Stimulated activated CD8-positive, alpha-beta memory T cell treated with anti-CD3 and anti-CD28 coated beads, Interleukin-12 subunit alpha, Interleukin-12 subunit beta, amount 100 ng/mL, for 24 hours (primary cell): ENCODE data around the gene CSNK1E.
A peak's percentile ranks its signal among the peaks of the same experiment; 100 is the strongest.
"Not testable (repeated sequence)": the region's sequence is repeated elsewhere in the genome, so short reads cannot be mapped to it uniquely, and the experiment has no call there.

ENCODE experiments used
- DNase-seq: peaks from one replicate; pipeline ENCODE4 v3.0.0-alpha.2; 2020; ENCODE audit errors: extremely low read depth

The CSNK1E gene

DNA sequence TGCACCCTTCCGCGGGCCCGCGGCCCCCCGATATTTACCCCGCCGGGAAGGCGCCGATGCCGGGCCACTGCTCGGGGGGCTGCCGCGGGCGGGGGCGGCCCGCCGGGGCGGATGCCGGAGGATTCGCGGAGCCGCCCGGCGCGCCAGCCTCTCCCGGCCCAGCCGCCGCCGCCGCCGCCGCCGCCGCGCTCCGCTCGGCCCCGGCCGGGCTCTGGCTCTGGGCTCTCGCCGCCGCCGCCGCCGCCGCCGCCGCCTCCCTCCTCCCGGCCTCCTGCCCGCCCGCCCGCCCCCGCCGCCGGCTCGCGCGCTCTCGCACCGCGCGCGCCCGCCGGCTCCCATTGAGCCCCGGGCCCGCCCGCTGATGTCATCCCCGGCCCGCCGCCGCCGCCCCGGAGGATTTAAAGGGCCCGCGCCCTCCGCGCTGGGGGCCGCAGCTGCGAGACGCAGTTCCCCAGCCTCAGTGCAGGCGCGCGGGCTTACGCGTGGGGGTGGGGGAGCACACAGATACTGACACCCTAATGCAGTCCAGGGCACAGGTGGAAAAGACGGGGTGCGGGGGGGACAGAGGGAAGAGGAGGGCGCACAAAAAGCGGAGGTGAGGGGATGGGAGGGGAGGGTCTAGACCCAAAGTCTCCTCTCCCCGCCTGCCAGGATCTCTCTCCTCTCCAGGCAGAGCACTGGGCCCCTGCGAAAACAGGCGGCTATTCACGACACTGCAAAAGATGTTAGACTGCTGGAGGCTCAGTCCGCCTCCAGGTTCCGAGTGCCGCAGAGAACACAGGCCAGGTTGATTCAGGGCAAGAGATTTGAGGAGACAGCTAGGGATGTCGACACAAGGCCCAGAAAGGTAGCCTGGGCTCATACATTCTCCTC lies at the start of gene CSNK1E:
Gene CSNK1E, minus strand, starts transcription at position 312 of the 873 bp plus-strand sequence. CDS start 3,276 bp downstream, outside the sequence.
- DNase-seq = peak; percentile 43

DNA sequence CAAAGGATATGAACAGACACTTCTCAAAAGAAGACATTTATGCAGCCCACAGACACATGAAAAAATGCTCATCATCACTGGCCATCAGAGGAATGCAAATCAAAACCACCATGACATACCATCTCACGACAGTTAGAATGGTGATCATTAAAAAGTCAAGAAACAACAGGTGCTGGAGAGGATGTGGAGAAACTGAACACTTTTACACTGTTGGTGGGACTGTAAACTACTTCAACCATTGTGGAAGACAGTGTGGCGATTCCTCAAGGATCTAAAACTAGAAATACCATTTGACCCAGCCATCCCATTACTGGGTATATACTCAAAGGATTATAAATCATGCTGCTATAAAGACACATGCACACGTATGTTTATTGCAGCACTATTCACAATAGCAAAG lies 48.6 kb upstream of the CSNK1E start:
- not testable (repeated sequence) for DNase-seq

DNA sequence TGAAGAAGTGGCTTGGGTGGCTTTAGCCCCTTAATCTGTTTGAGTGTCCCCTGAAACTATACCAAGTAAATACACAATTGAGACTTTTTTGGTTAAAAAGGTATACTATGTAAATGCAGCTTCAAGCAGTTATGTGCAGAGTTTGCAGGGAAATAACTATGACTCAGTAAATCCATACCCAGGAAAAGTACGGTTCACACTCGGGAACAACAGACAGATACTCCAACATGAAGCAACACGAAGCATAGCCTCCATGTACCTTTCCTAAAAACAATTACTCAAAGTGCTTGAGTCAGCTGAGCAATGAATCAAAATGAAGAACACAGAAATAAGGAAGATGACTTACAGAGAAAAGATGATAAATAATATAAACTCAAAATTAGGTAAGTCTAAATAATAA lies 47.9 kb upstream of the CSNK1E start:
- DNase-seq = not testable (repeated sequence)

DNA sequence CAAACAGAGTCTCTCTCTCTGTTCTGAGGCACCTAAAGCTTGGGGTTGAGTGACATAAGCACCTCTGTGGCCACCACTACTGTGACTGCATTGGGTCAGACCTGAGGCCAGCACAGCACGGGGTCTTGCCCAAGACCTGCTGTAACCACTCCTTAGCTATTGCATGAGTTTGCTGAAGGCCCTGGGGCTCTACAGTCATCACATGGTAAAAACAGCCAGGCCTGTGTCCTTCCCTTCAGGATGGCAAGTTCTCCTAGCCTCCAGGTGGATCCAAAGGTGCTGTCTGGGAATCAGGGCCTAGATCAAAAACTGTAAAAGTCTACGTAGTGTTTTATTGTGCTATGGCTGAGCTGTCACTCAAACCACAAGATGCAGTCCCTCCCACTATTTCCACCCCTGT lies 43.3 kb upstream of the CSNK1E start:
- DNase-seq = not testable (repeated sequence)

DNA sequence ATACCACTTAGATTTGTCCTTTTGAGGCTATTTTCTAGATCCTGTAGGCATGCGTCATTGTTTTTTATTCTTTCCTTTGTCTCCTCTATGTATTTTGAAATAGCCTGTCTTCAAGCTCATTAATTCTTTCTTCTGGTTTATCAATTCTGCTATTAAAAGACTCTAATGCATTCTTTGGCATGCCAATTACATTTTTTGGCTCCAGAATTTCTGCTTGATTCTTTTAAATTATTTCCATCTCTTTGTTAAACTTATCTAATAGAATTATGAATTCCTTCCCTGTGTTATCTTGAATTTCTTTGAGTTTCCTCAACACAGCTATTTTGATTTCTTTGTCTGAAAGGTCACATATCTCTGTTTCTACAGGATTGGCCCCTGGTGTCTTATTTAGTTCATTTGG lies 42.6 kb upstream of the CSNK1E start:
- DNase-seq = not testable (repeated sequence)

DNA sequence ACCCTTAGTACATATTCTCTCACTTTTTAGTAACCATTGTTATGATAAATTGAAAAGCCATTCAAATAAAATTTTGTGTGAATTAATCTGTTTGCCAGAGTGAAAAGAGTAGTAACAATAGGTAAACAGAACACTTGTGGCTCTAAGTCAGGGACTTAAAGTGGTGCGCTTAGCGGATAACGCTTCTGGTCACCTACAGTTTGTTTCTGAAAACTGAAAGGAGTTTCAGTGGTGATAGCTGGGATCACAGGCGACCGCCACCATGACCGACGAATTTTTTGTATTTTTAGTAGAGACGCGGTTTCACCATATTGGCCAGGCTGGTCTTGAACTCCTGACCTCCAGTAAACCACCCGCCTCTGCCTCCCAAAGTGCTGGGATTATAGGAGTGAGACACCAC lies 40.7 kb upstream of the CSNK1E start:
- not testable (repeated sequence) for DNase-seq

DNA sequence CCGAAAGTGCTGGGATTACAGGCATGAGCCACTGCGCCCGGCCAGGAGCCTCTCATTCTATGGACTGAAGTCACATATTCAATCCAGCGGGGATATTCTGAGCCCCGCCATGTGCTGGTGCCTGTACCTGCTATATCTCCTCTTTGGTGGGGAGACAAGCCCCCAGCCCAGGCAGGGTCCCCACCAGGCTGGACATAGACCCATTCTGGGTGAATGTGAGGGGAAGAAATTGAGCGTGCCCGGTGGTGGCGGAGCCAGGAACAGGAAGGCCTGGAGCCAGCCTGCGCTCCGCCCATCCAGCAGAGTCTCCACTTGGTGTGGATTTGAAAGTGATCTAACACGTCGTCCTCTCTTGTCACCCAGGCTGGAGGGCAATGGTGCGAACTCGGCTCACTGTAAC lies 38.0 kb upstream of the CSNK1E start:
- no peak for DNase-seq

DNA sequence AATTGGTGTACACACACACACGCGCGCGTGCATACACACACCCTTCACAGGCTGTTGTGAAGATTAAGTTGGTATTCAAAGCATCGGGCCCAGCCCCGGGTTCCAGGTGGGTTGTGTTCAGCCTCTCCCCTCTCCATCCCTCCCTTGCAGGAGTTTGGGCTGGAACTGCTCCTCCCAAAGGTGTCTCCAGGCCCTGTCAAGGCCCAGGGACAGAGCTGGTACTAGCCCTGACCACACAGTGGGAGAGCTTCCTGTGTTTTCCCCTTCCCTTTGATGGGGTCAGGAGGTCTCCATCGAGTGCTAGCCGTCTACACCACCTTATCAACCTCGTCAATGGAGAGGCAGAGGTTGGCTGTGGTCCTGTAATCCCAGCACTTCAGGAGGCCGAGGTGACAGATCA lies 36.5 kb upstream of the CSNK1E start:
- no peak for DNase-seq

DNA sequence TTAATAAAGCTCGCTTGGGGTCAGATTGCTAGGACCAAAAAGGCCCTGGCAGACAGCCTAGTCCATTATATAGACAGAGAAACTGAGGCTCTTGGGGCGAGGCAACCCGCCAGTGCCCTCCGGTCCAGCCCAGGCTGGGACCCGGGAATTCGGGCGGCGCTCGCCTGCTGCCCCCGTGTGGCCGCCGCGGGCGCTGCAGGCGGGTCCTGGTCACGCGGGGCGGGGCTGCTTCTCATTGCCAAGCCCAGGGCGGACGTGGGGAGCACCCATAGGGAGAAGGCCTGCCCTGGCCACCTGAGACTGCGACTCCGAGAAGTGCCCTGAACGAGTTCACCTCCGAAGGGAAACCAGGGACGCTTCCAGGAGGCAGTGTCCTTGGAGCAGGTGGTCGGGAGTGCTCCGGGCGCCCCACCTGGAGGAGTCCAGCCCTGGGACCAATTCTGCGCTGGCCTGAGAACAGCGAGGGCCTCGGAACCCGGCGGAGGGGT lies 36.0 kb upstream of the CSNK1E start:
- peak; percentile 16 for DNase-seq

DNA sequence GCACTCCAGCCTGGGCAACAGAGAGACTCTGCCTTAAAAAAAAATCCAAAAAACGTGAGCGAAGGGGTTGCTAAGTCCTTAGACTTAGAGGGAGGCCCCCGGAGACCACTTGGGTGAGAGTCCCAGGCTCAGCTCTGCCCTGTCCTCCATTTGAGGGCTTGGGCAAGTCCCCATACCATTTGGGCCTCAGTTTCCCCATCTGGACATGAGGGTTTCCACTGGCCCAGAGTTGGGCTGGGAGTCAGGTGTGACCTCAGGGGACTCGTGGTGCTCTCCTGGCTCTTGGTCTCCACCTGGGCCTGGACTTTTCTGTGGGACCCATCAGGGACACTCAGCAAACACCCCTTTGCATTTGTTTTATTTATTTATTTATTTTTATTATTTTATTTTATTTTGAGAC lies 35.2 kb upstream of the CSNK1E start:
- no peak for DNase-seq

DNA sequence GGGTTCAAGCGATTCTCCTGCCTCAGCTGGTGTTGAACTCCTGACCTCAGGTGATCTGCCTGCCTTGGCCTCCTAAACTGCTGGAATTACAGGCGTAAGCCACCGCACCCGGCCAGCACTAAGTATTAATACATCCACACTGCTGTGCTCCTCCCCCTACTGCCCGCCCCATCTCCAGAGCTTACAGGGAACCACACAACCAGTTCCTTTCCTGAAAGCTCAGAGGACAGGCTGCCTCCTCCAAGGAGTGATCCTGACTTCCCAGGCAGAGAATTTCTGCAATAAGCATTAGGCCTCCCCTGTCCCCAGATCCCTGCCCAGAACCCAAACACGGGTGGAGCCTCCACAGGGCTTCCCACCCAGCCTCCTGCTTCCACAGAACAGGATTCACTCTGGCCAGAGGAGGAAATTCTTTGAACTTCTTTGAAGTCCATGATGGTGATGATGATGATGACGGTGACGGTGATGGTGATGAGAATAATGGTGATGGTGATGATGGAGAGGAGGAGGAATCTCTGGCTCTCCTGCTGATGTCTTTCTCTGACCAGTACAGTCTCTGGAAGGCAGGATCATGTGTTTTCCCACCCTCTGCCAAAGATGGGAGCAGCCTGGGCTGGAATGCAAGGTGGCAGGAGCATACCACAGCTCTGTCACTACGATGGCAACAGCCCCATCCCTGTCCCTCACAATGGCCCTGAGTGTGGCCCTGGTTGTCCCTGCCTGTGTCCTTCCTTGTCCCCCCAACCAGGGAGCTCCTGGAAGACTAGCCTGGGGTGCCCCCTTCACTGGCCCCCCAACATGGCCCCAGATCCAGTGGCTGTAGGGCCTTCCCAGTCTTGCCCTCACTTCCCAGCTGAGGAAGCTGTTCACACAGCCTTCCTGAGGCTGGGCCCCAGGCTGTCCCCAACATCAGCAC lies 33.5 kb upstream of the CSNK1E start:
- DNase-seq = no peak

DNA sequence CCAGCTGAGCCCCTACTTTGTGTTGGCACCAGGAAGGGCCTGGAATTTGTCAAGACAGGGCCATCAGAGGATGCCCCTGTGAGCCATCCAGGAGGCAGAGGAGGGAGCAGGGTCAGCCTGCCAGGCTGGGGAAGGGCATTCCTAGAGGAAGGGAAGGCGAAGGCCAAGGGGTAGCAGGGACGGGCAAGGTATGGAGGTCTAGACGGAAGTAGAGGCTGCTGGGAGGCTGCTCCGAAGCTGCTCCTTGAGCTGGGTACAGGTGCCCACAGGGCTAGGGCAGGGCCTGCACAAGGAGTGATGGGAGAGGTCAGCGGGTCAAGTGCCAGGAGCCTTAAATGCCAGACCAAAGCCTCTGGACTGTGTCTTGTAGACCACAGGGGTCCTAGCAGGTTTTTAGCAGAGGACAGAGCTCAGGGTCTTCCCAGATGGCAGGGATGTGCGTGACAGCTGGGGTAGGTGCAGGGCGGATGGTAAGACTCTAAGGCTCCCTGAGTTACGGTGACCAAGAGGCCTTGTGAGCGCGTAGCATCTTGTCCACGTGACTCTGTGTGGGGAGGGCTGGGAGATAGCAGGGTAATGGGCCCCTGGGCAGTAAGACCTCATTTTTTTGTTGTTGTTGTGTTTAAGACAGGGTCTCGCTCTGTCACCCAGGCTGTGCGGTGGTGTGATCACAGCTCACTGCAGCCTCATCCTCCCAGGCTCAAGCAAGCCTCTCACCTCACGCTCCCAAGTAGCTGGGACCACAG lies 31.7 kb upstream of the CSNK1E start:
- no peak for DNase-seq

DNA sequence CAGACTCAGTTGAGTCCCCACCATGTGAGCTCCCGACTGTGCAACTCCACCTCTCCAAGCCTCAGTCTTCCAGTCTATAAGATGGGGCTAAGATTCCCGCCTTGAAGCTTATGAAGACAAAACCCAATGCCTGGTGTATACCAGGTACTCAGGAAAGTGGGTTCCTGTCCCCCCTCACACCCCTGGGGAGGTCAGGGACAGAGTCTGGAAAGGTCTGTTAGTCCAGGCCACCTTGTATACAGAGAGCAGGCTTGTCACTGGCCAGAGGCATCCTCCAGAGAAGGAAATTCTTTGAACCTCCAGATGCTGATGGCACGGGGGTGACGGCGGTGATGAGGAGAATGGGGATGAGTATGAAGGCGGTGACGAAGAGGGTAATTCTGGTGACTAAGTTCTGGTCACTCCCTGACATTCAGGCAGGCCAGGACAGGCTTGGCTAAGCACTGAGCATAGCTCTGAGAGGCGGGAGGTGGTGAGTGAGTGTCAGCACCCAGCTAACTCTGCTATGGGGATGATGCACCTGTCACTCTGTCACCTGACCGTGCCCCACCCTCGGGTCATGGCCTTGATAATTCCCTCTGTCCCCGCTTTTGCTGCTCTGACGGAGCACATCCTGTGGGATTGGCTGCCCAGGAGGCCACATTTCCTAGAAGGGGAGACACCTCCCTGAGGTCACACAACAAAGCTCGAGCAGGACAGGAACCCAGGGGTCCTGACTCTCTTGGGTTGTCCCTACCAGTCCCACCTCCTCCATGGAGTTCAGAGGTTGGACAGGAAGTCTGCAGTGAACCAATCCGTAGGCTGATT lies 30.9 kb upstream of the CSNK1E start:
- no peak for DNase-seq

DNA sequence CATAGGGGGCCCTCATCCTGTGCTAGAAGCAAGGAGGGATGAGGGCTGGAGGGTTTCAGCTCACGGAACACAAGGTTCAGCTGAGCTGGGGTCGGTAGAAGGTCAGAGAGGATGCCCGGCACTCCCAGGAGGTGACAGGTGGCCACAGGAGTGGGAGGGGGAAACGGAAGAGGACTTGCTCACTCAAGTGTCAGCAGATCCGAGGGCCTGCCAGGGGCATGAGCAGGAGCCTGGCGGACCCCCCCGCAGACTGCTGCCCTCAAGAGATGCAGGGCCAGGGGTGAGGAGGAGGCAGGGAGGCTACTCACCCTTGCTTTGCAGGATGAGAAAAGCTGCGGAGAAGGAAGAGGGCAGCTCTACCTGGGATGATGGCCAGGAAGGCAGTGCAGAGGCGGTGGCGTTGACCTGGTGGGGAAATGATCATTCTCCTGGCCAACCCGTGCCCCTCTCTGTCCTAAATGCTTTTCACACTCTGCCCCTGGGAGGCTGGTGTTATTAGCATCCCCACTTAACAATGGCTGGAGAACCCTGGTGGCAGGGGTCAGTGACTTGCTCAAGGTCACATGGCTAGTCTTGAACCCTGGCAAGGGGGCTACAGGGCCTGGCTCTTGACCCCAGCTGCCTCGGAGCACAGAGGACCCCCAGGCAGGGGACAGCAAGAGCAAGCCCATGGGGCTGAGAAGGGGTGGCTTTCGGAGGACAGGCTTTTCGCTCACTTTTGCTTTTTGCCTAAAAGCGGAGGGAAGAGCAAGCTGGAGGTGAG lies 30.1 kb upstream of the CSNK1E start:
- no peak for DNase-seq

DNA sequence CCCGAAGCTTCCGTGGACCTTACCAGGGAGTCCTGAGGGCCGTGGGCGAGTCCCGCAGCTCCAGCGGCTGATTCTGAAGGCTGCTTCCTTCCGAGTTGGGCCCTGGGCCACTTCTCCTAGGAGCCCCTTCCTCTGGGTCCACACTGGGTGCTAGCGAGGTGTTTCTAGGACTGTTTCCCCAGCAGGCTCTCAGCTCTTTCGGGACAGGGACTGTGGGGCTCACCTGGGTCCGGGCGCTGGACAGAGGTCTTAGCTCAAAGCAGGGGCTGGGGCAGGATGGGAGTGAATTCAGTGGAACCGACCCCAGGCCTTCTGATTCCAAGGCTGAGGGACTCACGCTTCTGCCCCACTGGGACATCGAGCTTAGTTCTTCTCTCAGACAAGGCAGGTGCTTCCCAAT lies 29.3 kb upstream of the CSNK1E start:
- no peak for DNase-seq

DNA sequence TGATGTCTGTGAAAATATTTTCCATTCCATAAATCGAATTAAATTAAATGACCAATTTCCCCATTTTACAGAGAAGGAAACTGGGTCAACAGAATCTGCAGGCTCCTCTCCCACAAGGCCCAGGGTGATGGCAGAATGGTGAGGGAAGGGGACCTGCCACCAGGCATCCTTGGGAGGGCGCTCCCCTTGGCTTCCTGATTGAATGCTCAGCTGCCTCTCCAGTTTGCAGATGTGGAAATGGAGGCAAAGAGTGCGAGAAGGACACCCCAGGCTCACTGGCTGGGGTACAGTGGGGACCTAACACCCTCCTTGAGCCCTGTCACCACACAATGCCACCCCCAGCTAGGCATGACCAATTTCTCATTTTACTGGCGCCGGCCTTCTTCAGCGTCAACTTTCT lies 28.5 kb upstream of the CSNK1E start:
- no peak for DNase-seq

DNA sequence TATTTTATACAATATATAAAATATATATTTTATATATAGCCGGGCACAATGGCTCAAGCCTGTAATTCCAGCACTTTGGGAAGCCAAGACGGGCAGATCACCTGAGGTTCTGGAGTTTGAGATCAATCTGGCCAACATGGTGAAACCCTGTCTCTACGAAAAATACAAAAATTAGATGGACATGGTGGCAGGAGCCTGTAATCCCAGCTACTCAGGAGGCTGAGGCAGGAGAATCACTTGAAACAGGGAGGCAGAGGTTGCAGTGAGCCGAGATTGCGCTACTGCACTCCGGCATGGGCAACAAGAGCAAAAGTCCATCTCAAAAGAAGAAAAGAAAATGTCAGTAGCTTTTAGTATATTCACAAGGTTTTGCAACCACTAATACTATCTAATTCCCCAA lies 22.7 kb upstream of the CSNK1E start:
- DNase-seq = not testable (repeated sequence)

DNA sequence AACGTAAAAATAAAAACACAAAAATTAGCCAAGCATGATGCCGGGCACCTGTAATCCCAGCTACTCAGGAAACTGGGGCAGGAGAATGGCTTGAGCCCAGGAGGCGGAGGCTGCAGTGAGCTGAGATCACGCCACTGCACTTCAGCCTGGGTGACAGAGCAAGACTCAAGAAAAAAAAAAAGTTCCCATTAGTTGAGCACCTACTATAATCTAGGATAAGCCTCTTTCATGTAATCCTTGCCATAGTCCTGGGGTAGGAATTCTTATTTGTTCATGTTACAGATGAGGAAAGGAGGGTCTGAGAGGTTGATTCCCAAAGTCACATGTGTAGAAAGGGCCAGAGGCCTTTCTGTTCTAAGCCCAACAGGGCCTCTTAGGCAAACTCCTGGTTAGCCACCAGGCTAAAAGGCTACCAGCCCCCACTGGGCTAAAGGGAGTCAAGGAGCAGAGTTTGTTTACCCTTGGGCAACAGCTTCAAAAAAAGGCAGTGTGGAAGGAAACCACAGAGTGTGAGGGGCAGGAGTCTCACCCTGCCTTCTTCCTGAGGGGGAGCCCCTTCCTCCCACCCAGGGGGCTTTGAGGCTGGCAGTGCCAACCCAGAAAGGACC lies 21.6 kb upstream of the CSNK1E start:
- DNase-seq = no peak

DNA sequence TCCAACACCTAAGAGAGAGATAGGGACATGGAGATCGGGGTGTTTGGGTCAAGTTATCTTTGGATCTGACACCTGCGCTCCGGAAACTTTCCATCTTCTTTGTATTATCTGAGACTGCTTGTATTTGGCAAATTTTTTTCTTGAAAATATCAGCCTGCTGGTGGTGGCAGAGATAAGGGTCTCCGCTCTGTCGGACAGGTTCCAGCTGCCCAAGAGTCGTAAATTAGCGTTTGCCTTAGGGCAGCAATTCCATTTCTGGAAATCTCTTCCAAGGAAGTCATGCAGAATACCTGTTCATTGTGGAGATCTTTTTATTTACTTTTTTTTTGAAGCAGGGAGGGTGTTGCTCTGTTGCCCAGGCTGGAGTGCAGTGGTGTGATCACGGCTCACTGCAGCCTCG lies 19.5 kb upstream of the CSNK1E start:
- no peak for DNase-seq

DNA sequence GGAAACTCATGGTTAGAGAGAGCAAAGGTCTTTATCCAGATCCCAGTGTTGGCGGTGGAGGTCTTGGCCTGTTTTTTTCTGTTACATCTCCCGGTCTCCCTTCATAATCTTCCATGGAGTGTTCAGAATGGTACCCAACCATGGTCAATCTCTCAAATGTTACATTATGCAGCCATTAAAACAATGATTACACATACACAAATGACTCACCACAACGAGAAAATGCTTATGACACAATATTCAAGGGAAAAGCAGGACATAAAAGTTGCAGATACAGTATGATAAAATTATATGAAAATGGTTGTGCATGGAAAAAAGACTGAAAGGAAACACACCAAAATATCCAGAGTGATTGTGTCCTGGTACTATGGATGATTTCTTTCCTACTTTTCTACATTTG lies 17.8 kb upstream of the CSNK1E start:
- DNase-seq = no peak
